Left colon (tissue), 2 donors: ENCODE measurements around the gene TACR2. TPM values are rescaled to one million over a fixed set of nuclear protein-coding genes. Genes with fewer than 3 reads are reported as not detected.
A peak's percentile ranks its signal among the peaks of the same experiment; 100 is the strongest.

Source experiments
- ATAC-seq: fragments of 200-7000 bp; cut with Tn5 transposase; one replicate; pipeline ENCODE4 v1.9.1; 2020; ENCODE audit warnings: mild to moderate bottlenecking, moderate library complexity
- DNase-seq, 2 donors: peaks; one replicate each; pipeline ENCODE4 v3.0.0-alpha.2; 2020
- intact Hi-C, 2 donors: fragments of 100-400 bp; cut with DNase I in 1 of 2; cut with micrococcal nuclease in 1 of 2; formaldehyde crosslinking; loops; one replicate each; pipeline versions ENCODE4 v1.11.2 to v1.14.0; 2022; cut with DNase I, micrococcal nuclease
- total RNA-seq, 2 donors: library from RNA; stranded (reverse); fragmentation: NEBNext Ultra II Directional; extraction: Animal tissue kit (Norgen Biotek cat#: 25700); gene quantifications; one replicate each; pipeline ENCODE4 v1.2.1, GENCODE V29; 2021
- donor health status: DM: no; HTN: no; CAD: no.
- donor health status: DM: yes; HTN: yes; CAD: no.

Gene TACR2
- total RNA-seq, 2 donors from 2014 or later, result 0.61 to 26.8 TPM

DNA sequence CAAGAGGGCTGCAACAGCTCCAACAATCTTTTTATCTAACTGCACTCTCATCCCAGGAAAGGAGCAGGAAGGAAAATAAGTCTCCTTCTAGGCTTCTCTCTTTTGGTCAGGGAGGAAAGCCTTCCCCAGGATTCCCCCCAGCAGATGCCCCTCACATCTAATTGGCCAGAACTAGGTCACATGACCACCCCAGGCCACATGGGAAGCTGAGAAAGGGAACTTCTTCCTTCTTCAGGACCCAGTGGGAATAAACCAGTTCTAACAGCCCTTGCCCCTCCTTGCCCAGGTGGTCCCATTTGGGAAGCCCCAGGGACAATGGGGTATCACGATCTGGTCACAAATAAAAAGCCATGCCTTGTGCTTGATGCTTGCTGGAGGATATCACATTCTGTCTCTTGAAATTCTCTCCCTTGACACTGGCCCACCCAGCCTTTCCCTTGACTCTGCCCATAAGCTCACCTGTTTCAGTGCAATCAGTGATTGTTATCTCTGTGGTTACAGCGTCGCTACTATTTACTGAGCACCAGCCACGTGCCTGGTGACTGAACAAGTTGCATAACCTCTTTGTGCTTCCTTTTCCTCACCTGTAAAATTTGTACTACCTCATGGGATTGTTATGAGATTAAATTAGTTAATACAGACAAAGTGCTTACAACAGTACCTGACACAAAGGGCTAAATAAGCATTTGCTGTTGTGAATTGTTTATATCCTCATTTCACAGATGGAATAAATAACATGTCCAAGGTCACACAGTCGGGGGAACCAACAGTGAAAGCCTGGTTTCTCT, 9.0 kb upstream of the TACR2 start:
- DNase-seq (peak; percentile 70 to 76), ATAC-seq (peak; percentile 85)
- intact Hi-C loops, result loop anchor here (5.0 to 10.0 kb wide), 2 partner anchors 79 to 82 kb away; no protein-coding TSS in a partner anchor

DNA sequence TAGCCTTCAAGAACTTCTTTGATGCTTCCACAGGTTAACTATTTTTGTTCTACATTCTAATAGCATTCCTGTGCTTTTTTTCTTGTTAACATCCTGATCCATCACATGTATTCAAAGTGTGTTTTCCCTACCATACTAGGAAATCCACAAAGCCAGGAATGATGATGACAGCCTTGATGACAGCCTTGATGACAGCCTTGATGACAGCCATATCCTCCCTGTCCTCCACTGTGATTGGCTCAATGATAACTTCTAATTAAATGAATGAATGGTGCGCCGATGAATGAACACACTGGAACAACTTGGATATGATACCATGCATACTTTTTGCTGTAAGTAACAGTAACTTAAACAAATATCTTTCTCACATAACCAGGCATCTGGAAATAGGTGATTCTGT, 8.3 kb upstream of the TACR2 start:
- intact Hi-C loops, result loop anchor here (5.0 to 10.0 kb wide), 2 partner anchors 80 to 82 kb away; no protein-coding TSS in a partner anchor
- ATAC-seq, result no peak
- DNase-seq, result no peak

DNA sequence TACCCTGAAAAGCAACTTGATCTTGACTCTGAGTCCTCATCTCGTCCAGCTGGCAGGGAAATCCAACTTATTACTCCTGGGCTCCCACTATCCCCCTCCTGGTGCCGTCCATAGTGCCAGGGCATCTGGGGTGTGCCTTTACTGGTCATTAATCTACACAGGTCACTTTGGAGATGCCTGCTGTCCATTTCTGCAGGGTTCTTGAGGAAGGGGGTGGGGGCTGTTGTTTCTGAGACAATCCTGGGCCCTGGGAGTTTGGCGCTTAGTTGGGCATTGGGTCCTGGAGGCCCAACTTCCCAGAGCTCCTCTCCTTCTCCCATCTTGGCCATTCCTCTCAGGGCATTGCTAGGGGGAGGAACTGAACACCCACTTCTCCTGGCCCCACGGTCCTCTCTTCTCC, 6.0 kb upstream of the TACR2 start:
- intact Hi-C loops, result loop anchor here in 1 of 2 donors (10.0 kb wide), 1 partner anchor 82 kb away; no protein-coding TSS in a partner anchor
- DNase-seq (no peak), ATAC-seq (no peak)

DNA sequence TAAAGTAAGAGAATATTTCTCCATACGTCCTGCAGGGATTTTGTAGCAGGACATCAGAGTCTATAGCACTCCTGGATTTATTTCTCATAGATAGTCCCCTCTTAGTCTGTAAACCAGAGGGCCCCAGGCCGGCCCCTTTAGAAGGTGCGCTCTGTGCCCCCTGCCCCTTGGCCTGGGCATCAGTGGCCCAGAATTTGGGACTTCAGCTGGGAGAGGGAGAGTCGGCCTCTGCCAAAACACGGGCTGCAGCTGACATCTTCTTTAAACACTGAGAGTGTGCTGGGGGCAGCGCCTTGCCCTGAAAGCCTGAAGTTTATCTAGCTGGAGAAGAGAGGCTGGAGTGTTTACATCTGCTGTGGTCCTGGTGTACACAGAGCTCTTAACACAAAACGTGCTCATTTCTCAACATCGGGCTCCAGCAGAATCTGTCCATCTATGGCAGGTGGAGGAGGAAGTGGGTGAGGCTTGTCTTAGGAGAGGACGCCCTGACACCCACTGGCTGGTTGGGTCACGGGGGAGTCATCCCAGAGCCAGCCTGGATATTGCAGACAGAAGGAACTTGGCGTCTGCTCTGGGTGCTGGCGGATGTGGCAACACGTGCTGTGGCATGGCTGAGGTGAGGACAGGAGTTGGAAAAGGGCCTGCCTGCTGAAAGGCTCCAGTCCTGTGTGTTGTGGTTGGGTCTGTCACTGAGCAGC, 5.0 kb upstream of the TACR2 start:
- intact Hi-C loops, result loop anchor here in 1 of 2 donors (10.0 kb wide), 1 partner anchor 83 kb away; no protein-coding TSS in a partner anchor
- ATAC-seq (peak; percentile 8), DNase-seq (peak; percentile 44 to 89)

DNA sequence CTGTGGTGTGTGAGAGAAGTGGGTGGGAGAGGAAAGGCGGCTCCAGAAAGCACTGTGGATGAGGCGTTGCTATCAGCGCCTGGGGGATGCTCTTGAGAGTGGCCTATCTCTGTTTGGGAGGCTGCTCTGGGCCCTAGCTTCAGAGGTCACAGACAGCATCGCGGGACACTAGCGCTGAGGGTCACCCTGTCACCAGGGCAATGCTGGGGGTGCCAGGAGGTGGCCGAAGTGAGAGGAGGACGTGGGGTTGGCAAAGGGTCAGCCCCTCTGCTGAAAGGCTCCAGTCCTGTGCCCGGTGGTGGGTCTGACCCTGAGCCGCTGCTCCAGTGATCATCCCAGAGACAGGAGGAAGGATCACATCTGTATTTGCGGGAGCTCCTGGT, 3.0 kb upstream of the TACR2 start:
- intact Hi-C loops, result loop anchor here (5.0 to 10.0 kb wide), 2 partner anchors 78 to 85 kb away; no protein-coding TSS in a partner anchor
- DNase-seq (no peak), ATAC-seq (no peak)

DNA sequence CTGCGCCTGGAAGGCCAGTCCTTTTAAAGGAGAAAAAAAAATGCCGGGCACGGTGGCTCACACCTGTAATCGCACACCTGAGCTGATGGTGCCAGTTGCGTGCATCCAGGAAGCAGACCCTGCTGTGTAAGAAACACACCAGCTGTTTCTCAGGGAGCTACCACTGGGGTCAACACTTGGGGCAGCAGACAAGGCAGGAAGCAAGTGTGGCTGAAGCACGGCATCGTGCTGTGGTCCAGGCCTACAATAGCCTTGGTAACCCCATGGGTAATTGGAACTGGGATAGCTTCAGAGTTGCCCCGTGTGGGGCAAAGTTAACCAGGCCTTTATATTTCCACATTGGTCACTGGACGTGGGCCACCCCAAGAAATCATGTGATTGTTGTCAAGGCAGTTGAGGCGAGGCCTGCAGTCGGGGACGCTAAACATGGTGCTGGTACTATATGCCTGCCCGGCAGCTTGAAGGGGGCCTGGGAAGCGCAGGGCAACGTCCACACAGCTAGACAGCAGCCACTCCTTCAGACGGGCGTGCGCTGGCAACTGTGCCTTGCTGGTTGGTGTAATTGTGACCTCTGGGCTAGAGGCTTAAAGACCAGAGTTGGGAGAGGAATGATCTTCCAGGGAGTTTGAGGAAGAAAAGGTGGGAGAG, 2.5 kb upstream of the TACR2 start:
- intact Hi-C loops, result loop anchor here in 1 of 2 donors (5.0 kb wide), 1 partner anchor 78 kb away; no protein-coding TSS in a partner anchor
- ATAC-seq (peak; percentile 63), DNase-seq (peak in 1 of 2 donors; percentile 63)

DNA sequence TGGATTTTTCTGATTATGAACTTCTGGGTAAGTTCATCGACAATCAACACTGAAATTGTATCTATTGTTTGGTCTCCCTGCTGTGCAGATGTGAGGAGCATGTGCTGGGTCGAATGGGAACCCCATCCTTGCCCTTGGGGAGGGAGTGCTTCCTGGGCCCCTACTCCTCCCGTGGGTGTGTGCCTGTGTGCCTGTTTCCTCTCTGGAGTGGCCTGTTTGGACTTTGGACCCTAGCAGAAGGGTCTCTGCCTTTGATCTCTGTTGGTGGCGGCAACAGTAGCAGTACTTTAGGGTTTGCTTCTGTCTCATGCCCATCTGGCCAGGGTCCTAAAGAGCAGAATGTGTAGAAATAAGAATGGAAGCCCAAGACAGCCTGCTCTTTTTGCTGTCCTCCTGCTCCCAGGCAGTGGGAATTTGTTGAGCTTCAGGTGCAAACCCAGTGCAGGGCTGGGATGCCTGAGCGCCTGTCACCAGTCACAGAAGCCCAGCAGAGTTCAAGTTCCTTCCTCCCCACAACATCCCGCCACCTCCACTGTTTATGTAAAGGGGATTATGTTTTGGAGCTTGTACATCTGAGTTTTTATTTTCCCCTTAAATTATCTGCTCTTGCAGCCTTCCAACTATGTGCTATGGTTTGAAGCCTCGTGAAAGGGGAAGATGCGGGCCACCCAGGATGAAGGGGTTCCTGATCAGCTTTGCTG, 1.5 kb upstream of the TACR2 start:
- DNase-seq (peak in 1 of 2 donors; percentile 49), ATAC-seq (peak; percentile 75)
- intact Hi-C loops, result loop anchor here in 1 of 2 donors (5.0 kb wide), 1 partner anchor 79 kb away; no protein-coding TSS in a partner anchor

DNA sequence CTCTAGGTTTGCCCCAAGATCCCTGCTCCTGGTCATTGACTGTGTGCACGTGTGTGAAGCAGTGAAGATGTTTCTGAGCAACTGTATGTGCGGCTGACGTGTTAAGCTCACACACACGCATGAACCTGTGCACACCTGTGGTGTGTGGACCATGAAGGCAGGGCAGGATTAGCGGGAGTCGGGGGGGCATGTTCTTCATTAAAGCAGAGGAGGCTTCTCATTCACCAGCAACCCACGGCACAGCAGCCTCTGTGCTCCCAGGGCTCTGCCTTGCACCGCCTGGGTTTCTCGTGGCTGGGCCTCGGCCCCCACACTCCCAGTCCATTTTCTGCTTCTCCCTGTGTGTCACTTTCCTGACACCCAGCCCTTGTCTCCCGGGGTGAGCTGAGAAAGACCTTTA, 824 bp upstream of the TACR2 start:
- DNase-seq, result no peak
- intact Hi-C loops, result loop anchor here in 1 of 2 donors (5.0 kb wide), 1 partner anchor 80 kb away; no protein-coding TSS in a partner anchor
- no peak for ATAC-seq

DNA sequence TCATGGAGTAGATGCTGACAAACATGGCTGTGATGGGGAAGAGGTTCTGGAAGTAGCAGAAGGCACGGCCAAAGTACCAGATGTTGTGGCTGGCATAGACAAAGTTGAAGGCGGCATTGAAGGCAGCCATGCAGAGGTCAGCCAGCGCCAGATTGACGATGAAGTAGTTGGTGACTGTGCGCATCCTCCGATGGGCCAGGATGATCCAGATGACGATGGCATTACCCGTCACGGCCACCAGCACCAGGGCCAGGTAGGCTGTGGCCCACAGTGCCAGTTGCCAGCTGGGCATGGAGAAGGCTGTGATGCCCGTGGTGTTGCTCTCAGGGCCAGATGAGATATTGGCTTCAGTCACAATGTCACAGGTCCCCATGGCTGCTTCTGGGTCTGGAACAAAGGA, 767 bp downstream of the TACR2 start:
- DNase-seq (no peak), ATAC-seq (no peak)
- intact Hi-C loops, result loop anchor here in 1 of 2 donors (5.0 kb wide), 1 partner anchor 81 kb away; no protein-coding TSS in a partner anchor

DNA sequence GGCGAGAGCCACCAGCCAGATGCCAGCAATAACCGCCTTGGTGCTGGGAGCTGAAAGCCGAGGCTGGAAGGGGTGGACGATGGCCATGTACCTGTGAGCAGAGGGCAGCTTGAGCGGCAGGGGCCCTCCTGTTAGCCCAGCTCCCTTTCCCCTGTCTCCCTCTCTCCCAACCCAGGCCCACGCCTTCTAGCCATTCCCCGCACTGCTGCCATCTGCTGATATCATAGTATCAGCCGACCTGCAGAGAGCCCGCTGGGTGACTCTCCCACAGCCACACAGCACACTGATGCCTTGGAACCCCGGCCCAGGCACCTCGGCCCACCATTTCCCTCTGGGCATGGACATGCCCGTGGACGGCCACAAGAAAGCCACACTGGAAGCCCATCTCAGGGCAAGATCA, 1.7 kb downstream of the TACR2 start:
- intact Hi-C loops, result loop anchor here in 1 of 2 donors (5.0 kb wide), 1 partner anchor 82 kb away; no protein-coding TSS in a partner anchor
- no peak for DNase-seq
- ATAC-seq, result no peak

DNA sequence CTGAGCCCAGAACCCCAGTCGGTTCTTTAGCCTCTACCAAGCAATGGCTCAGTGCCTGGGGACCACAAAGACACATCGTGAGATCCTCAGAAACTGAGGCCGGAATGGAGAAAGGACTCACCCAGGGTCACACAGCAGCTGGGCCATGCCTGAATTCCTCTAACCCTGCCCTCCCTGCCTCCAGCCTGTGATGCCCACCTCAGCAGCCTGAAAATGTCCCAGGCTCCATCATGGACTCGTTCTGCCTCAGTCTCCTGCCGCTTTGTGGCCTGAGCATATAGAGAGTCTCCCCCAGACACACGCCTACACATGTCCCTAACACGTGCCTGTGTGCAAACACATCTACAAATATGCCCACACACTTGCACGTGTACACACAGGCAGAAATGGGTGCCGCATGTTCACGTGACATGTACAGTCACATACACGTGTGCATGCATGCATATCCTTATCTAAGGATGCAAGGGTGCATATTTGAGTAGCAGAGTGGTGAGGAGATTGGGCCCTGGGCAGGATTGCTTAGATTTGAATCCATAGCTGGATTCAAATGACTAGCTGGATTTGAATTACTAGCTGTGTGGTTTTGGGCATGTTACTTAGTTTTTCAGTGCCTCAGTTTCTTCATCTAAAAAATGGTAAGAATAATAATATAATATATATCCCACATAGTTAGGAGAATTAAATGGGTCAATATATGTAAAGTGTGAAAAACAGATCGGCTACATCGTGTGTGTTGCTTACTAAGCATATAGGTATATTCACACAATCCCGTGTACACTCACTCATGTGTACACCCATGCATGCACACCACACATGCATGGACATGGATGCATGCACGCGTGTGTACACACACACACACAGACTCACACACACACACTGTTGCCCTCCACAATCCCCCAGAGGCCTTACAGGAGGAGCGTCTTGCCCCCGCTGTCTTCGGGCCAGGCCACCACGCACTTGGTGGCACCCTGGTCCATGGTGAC, 2.4 kb downstream of the TACR2 start:
- intact Hi-C loops, result loop anchor here in 1 of 2 donors (5.0 kb wide), 2 partner anchors 83 to 93 kb away; no protein-coding TSS in a partner anchor
- ATAC-seq (no peak), DNase-seq (no peak)

DNA sequence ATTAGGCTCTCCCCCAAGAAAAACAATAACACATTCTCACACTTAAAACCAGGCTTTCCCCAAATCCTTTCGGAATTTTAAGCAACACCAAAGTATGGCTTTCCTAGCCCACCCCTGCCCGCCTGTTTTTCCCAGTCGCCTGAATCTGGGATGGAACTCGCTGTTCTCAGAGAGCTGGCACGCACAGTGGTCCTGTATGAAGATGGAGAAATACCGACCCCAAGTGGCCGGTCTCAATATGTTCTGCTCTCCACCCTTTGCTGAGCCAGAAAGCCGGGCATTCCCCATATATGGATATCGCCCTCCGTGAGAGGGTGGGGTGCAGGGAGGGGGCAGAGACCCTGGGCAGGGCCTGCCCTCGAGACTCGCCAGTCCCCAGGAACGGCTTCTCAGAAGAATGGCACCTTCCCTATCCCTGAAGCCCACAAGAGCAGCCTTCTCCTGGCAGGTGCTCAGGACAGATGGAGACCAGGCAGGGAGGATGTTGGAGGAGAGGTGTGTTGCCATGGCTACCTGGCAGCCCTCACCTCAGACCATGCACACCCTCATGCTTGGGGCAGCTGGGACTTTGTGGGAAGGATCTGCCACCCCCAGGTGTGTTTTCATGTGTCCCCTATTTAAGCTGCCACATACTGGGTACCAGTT, 3.4 kb downstream of the TACR2 start:
- intact Hi-C loops, result loop anchor here in 1 of 2 donors (5.0 kb wide), 1 partner anchor 94 kb away; no protein-coding TSS in a partner anchor
- no peak for ATAC-seq
- DNase-seq, result peak; percentile 51 to 72

DNA sequence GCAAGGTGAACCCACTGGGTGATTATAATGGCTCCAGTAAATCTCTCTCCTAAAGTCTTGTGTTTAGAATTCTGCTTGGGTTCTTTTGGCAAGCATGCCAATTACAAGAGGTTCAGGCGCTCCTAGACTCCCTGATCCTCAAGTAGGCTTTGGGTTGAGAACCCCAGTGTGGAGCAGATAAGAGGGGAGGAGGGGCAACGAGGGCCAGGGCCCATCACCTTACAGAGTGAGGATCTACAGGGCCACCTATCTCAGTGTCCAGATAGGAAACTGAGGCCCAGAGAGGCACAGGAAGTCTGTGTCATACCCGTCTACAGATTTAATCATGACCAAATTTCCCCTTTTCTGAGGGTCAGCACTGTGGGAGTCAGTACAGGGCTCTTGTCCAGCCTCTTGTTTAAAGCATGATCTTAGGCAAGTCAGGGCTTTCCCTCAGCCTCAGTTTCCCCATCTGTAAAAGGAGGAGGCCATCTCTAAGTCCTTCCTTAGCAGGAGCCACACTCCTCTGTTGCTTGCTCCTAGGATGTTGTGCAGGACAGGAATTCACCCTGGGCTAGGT, 4.4 kb downstream of the TACR2 start:
- DNase-seq (no peak), ATAC-seq (no peak)
- intact Hi-C loops, result loop anchor here in 1 of 2 donors (5.0 kb wide), 1 partner anchor 95 kb away; no protein-coding TSS in a partner anchor

DNA sequence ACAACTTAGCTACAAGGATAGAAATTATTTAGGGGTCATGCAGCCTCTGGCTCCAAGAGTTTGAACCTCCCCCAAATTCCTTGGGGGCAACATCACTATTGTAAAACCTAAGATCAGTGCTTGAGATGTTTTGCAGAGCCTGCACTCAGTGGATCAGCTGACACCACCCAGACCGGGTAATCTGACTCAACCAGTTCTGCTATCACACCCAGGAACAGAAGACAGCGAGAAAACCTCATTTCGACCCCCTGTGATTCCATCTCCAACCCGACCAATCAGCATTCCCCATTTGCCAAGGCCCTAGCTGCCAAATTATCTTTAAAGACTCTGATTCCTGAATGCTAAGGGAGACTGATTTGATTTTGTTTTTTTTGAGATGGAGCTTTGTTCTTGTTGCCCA, 5.2 kb downstream of the TACR2 start:
- intact Hi-C loops, result loop anchor here in 1 of 2 donors (5.0 kb wide), 1 partner anchor 96 kb away; no protein-coding TSS in a partner anchor
- DNase-seq (no peak), ATAC-seq (no peak)

DNA sequence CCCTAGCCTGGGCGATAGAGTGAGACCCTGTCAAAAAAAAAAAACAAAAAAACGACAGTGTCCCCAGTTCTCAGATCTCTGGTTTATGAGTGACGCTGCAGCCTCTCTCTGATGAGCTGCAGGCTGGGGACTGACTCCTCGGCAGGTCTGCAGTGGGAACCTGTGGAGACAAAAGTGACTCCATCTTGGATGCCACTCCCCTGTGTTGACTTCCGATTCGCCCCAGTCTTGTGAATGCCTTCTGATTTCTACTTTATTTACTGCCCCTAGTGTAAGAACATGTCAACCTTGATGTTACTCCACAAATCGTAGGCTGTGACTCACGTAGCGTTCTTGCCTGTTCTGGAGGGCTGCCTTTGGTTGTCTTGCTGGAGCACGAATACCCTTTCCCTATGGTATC, 6.2 kb downstream of the TACR2 start:
- no peak for ATAC-seq
- no peak for DNase-seq
- intact Hi-C loops, result loop anchor here in 1 of 2 donors (5.0 kb wide), 1 partner anchor 97 kb away; no protein-coding TSS in a partner anchor

DNA sequence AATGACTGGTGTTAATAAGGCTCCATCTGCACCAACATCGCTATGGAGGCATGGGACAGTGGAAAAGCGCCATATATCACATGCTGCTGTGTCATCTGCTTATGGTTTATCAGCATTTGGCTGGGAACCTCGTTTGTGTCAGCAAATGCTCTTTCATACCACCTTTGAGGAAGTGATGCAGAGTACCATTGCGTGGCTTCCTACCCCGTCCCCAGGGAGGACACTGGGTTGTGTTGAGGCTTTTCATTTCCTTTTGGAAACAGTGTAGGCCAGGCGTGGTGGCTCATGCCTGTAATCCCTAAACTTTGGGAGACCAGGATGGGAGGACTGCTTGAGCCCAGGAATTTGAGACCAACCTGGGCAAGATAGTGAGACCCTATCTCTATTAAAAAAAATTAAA, 6.8 kb downstream of the TACR2 start:
- intact Hi-C loops, result loop anchor here in 1 of 2 donors (5.0 kb wide), 1 partner anchor 97 kb away; no protein-coding TSS in a partner anchor
- no peak for ATAC-seq
- no peak for DNase-seq
